Esophagus (tissue), 2 donors: Measurements from ENCODE around the gene GMDS. TPM values are rescaled to one million over a fixed set of nuclear protein-coding genes. Genes with fewer than 3 reads are reported as not detected.

Experiments
- H3K27ac ChIP-seq, 2 donors: one replicate each; pipeline ENCODE4 v1.5.1; 2013; ENCODE audit warnings: low read depth in 2 of 2, mild to moderate bottlenecking in 2 of 2, inconsistent platforms in 1 of 2, low read length in 1 of 2, moderate library complexity in 1 of 2
- H3K27me3 ChIP-seq, 2 donors: one replicate each; pipeline ENCODE4 v1.6.1; 2013; ENCODE audit warnings: low read length in 2 of 2, control low read depth in 1 of 2, mild to moderate bottlenecking in 1 of 2; ENCODE audit not compliant: insufficient read depth in 2 of 2, control insufficient read depth in 1 of 2
- H3K36me3 ChIP-seq, 2 donors: one replicate each; pipeline ENCODE4 v1.6.1; 2013; ENCODE audit warnings: low read length in 1 of 2; ENCODE audit not compliant: control insufficient read depth in 2 of 2, insufficient read depth in 2 of 2
- H3K4me1 ChIP-seq, 2 donors: one replicate each; pipeline ENCODE4 v1.6.1; 2013; ENCODE audit warnings: low read length in 1 of 2; ENCODE audit not compliant: control insufficient read depth in 2 of 2, insufficient read depth in 2 of 2
- H3K4me3 ChIP-seq, 2 donors: one replicate each; pipeline ENCODE4 v1.5.1; 2013; ENCODE audit warnings: low read length in 2 of 2, mild to moderate bottlenecking in 2 of 2, low read depth in 1 of 2, moderate library complexity in 1 of 2
- H3K9me3 ChIP-seq, 2 donors: one replicate each; pipeline ENCODE4 v1.6.1; 2013; ENCODE audit warnings: mild to moderate bottlenecking in 2 of 2, low read depth in 1 of 2, low read length in 1 of 2, moderate library complexity in 1 of 2; ENCODE audit not compliant: control insufficient read depth in 2 of 2, insufficient read depth in 1 of 2
- WGBS, 2 donors: extraction: QIAGEN DNeasy Blood & Tissue Kit; methylation state at CpG; one replicate each; pipeline ENCODE4 v1.1.7; 2013; 5-methylcytosine and 5-hydroxymethylcytosine counted together
- polyA plus RNA-seq, 2 donors: library from polyadenylated mRNA; stranded (reverse); fragments of 200-250 nt; gene quantifications; one replicate each; pipeline ENCODE4 v1.2.3, GENCODE V29; 2013
- donor health status: healthy with polysubstance abuse.
- donor health status: Bipolar disorder and iron deficiency.

Gene GMDS
- polyA plus RNA-seq, 2 donors: 42.4 to 54.5 TPM

DNA sequence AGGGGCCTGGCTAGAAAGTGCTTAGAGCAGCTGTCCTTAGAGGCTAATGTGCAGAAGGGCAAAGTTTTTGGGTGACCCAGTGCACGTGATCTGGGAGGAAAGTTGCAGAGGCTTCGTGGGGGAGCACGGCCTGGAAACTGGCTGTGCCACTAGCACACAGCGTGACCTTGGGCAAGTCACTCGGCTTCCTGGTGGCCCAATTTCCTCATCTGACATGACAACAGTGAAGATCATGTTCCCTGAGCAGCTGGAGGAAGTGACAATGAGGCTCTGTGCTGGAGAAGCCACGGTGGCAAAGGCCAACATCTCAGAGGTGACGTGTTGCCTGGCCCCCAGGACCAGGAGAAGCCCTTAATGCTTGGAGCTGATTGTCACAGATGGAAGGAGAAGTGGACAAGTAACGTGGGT, 536.2 kb downstream of the GMDS start:
- H3K4me1 ChIP-seq: peaks cover 3% of the 10 kb centered on the region in 2 donors
- H3K27ac ChIP-seq: peak overlapping the region in 1 of 2 donors; percentile 65
- H3K27me3 ChIP-seq: no peaks in the 10 kb centered on the region
- peaks cover 0 to 2% of the 10 kb centered on the region in 2 donors for H3K36me3 ChIP-seq
- 81 to 87% methylated on average over 8 of the region's 8 CpGs for WGBS, 2 donors
- peaks cover 0 to 3% of the 10 kb centered on the region in 2 donors for H3K9me3 ChIP-seq
- H3K4me3 ChIP-seq: no peak overlapping the region

DNA sequence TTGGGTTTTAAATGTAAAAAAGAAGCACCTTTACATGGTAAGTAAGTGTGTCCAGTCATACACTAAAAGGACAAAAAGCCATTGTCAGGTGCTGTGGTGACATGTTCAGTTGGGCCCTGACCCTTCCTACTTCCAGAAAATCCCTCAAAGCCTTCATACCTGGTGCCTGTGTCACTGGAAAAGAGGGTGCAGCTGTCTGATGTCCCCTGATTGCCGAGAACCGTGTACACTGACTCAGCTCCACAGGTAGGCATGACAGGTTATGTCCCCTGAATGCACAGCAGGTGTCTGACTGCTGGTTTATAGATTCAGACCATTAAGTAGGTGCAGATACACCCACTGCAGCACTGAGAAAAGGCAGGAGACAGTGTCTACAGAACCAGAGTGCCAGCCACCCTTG, 536.6 kb downstream of the GMDS start:
- Histone ChIP-seq H3K9me3 (peaks cover 0 to 3% of the 10 kb centered on the region in 2 donors), H3K36me3 (peaks cover 0 to 2% of the 10 kb centered on the region in 2 donors), H3K4me3 (no peak overlapping the region), H3K27ac (peak overlapping the region in 1 of 2 donors; percentile 65), H3K4me1 (peaks cover 3% of the 10 kb centered on the region in 2 donors), H3K27me3 (no peaks in the 10 kb centered on the region)
- WGBS, 2 donors: 85 to 87% methylated on average over 2 of the region's 2 CpGs

DNA sequence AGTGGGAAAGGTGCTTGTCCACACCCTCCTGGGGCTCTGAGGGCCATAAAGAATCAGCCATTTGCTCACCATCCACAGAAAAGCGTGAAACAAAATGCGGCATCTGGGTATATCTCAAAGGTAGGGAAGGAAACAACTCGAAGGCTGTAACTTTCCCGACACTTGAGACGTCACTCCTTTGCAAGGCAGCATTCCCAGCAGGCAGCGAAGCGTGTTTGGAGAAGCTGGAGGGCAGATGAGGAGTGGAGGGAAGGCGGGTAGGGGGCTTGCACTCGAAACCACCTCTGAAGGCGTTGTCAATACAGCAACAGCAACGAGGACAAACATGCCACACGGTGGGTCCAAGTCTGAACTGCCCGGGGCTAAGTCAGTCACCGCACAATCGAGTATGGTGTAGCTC, 537.3 kb downstream of the GMDS start:
- Histone ChIP-seq H3K4me1 (peaks cover 3 to 5% of the 10 kb centered on the region in 2 donors), H3K9me3 (peaks cover 0 to 3% of the 10 kb centered on the region in 2 donors), H3K4me3 (no peak overlapping the region), H3K36me3 (peaks cover 2 to 3% of the 10 kb centered on the region in 2 donors), H3K27me3 (no peaks in the 10 kb centered on the region), H3K27ac (no peak overlapping the region)
- WGBS, 2 donors: 83 to 88% methylated on average over 15 of the region's 15 CpGs

DNA sequence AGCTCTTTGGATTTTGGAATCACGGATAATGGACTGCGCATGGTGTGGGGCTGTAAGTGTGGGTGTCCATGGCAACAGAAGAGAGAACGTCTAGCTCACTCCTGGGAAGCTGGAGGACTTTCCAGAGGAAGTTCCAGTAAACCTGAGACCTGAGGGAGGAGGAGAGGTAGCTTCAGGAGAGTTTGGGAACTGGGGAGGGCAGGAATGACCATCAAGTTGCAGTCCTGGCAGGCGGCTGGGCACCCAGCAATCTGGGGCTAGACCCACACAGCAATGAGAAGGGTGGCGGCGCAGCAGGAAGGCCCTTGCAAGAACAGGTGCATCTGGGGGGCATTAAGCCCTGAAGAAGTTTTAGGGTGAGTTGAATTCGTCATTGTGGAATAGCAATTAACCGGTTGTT, 539.8 kb downstream of the GMDS start:
- 95 to 96% methylated on average over 8 of the region's 8 CpGs for WGBS, 2 donors
- Histone ChIP-seq H3K36me3 (peaks cover 2 to 3% of the 10 kb centered on the region in 2 donors), H3K4me3 (no peak overlapping the region), H3K9me3 (peaks cover 0 to 3% of the 10 kb centered on the region in 2 donors), H3K4me1 (peaks cover 3 to 5% of the 10 kb centered on the region in 2 donors), H3K27me3 (peaks cover 0 to 2% of the 10 kb centered on the region in 2 donors), H3K27ac (no peak overlapping the region)

DNA sequence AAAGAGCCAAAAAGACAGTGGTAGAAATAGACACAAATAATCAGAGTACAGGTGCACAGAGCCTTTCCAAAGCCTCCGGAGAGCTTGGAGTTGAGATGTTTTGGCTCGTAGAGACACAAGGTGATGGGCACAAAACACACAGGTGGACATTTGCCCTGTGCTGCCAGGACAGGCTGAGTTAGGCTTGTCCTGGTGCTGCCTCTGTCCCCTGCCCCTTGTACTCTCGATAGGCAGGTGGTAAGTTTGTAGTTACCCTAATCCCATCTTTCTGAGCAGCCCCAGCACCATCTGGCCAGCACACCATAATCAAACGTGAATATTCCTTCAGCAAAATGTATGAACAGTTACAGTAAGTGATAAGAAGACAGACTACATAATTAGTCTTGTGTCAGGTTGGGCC, 540.2 kb downstream of the GMDS start:
- peaks cover 0 to 2% of the 10 kb centered on the region in 2 donors for H3K27me3 ChIP-seq
- no peak overlapping the region for H3K4me3 ChIP-seq
- 90 to 96% methylated on average over 4 of the region's 4 CpGs for WGBS, 2 donors
- H3K4me1 ChIP-seq: peaks cover 3 to 5% of the 10 kb centered on the region in 2 donors
- H3K27ac ChIP-seq: peak overlapping the region in 1 of 2 donors; percentile 3
- H3K9me3 ChIP-seq: peaks cover 0 to 3% of the 10 kb centered on the region in 2 donors
- H3K36me3 ChIP-seq: peaks cover 2 to 3% of the 10 kb centered on the region in 2 donors

DNA sequence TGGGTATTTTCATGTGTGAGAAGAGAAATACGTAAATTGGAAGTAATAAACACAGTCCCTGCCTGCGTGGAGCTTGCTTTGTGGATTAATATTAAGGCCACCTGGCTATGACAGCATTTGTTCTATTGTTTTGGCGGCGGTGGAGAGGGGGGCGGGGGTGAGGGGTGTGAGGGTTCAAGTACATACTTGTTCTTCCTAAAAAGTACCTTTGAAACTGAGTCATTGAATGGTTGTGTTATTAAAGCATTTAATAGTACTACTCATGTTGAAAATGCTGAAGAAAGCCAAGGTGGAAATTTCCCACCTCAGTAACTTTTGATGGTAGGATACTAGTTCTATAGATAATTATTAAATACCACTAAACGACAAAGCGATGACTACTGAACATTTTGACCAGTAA, 540.7 kb downstream of the GMDS start:
- no peak overlapping the region for H3K4me3 ChIP-seq
- H3K27me3 ChIP-seq: peaks cover 0 to 2% of the 10 kb centered on the region in 2 donors
- peaks cover 0 to 3% of the 10 kb centered on the region in 2 donors for H3K9me3 ChIP-seq
- H3K4me1 ChIP-seq: peaks cover 3 to 5% of the 10 kb centered on the region in 2 donors
- H3K27ac ChIP-seq: peak overlapping the region in 1 of 2 donors; percentile 3
- peaks cover 2 to 3% of the 10 kb centered on the region in 2 donors for H3K36me3 ChIP-seq
- 48 to 57% methylated on average over 7 of the region's 7 CpGs for WGBS, 2 donors

DNA sequence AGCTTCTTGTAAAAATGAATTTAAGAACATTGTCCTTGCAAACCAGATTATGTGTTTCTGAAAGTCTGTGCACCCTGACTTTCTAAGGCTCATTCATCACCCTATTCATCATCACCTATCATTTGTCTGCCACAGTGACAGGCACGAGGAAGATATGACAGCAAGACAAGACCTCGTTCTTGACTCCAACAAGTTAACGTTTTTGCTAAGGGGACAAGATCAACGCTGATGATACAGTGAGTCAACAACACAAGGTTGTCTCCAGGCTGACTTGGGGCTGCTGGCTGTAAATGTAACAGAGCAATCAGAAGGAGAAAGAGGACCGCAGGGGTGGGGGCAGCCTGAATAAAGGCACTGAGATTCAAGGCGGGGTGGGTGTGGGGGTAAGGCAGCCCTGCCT, 541.5 kb downstream of the GMDS start:
- peaks cover 0 to 5% of the 10 kb centered on the region in 2 donors for H3K4me1 ChIP-seq
- WGBS, 2 donors: 76 to 78% methylated on average over 6 of the region's 6 CpGs

DNA sequence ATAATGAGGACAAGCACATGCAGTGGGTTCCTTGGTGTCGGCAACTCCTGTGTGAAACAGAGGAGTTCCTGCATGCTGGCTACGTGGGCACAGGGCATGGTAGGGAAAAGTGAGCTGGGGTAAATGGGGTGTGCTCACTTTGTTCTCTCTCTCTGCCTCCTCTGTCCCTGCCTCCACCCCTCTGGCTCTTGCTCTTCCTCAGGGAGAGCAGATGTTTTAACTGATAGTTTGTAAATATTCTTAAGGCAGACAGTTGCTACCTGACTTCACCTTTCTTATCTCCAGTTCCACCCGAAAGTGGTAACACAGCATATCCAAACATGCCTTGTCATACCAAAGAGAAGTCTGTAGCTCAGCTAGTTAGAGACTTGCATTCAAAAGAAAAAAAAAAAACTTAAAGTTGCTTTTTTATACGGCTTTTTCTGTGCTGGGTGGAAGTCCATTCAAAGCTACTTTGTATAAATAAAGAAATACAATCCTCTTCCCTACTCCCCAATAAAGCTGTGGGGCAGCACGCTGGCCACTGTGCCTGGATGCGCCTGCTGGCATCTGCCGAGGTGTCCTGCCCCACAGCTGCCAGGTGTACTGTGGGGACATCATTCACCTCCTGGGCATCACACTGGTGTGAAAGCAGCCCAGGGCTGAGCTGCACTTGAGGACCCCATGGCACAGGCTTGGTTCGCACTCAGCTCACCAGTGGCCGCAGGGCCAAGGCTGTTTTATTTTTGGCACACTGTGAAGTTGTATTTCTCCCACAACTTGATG, 542.1 kb downstream of the GMDS start:
- Histone ChIP-seq H3K27me3 (peaks cover 0 to 2% of the 10 kb centered on the region in 2 donors), H3K36me3 (peaks cover 2 to 3% of the 10 kb centered on the region in 2 donors), H3K4me1 (peaks cover 0 to 2% of the 10 kb centered on the region in 2 donors), H3K4me3 (no peak overlapping the region), H3K27ac (no peak overlapping the region), H3K9me3 (peaks cover 0 to 2% of the 10 kb centered on the region in 2 donors)
- WGBS, 2 donors: 79 to 82% methylated on average over 9 of the region's 9 CpGs

More for the DNA sequence above, 541.5 kb downstream of the GMDS start:
- Histone ChIP-seq H3K4me3 (no peak overlapping the region), H3K9me3 (peaks cover 0 to 3% of the 10 kb centered on the region in 2 donors), H3K27ac (no peak overlapping the region), H3K27me3 (peaks cover 0 to 2% of the 10 kb centered on the region in 2 donors), H3K36me3 (peaks cover 2 to 3% of the 10 kb centered on the region in 2 donors)

DNA sequence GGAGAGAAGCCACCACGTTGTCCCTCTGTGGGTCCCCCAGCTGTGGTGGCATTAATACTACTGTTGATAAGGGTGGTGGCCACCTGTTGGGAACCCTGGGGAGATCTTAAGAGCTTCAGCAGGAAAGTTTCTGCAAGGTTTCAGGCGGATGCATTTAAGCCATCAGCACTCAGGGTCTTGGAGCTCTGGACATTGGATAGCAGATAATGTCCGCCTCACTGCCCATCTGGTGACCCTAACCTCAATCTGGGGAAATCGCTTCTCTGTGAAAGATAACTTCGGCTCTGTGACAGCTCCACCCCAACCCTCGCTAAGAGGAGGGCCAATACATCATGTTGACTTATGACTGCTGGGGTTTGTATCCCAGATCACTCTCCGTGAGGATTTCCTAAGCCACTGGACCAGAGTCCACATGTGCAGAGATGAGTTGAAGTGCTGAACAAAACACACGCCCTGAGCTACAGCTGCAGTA, 542.8 kb downstream of the GMDS start:
- H3K27me3 ChIP-seq: peaks cover 0 to 2% of the 10 kb centered on the region in 2 donors
- peaks cover 0 to 2% of the 10 kb centered on the region in 2 donors for H3K4me1 ChIP-seq
- WGBS, 2 donors: 77% methylated on average over 8 of the region's 8 CpGs
- no peak overlapping the region for H3K27ac ChIP-seq
- peaks cover 0 to 3% of the 10 kb centered on the region in 2 donors for H3K36me3 ChIP-seq
- no peaks in the 10 kb centered on the region for H3K9me3 ChIP-seq
- H3K4me3 ChIP-seq: no peak overlapping the region
